K562 (cell line): Measurements from ENCODE around the gene STRN3.

ENCODE experiments used
- ADNP ChIP-seq: fragments of 200-800 bp; sonication (Bioruptor generic); IDR thresholded peaks from 2 replicates; pipeline ENCODE4 v1.6.1; 2016; ENCODE audit warnings: missing genetic modification characterization, missing compliant biosample characterization
- ATF3 ChIP-seq, 2 experiments: fragments of 450-650 bp in 1 of 2; sonication (generic) in 1 of 2; formaldehyde crosslinking in 1 of 2; IDR thresholded peaks in 1 of 2; conservative IDR thresholded peaks in 1 of 2; 2 replicates each; pipeline versions ENCODE4 v1.6.1 to v1.8.1; 2016 to 2023; ENCODE audit warnings: mild to moderate bottlenecking in 2 of 2, moderate library complexity in 2 of 2, inconsistent platforms in 1 of 2, missing genetic modification reagents in 1 of 2
- CBFB ChIP-seq: sonication (generic); formaldehyde crosslinking; IDR thresholded peaks from 2 replicates; pipeline ENCODE4 v1.4.0; 2020; ENCODE audit warnings: mild to moderate bottlenecking, missing genetic modification reagents
- CTCF ChIP-seq, 3 experiments: IDR thresholded peaks in 2 of 3; conservative IDR thresholded peaks in 1 of 3; 2 replicates each; pipeline ENCODE4 v1.5.1; 2011 to 2012; ENCODE audit warnings: low read length in 3 of 3, mild to moderate bottlenecking in 3 of 3, control low read depth in 2 of 3, improper control_type of control experiment in 1 of 3, inconsistent platforms in 1 of 3, low read depth in 1 of 3, mixed read lengths in 1 of 3, moderate library complexity in 1 of 3; ENCODE audit not compliant: insufficient read depth in 2 of 3
- ESRRA ChIP-seq: fragments of 450-650 bp; IDR thresholded peaks from 2 replicates; pipeline ENCODE4 v1.6.1; 2014; ENCODE audit warnings: low read depth, mild to moderate bottlenecking, moderate library complexity, borderline replicate concordance
- HDAC3 ChIP-seq: fragments of 450-650 bp; IDR thresholded peaks from 2 replicates; pipeline ENCODE4 v1.6.1; 2018; ENCODE audit warnings: borderline replicate concordance, mild to moderate bottlenecking, moderate library complexity; ENCODE audit not compliant: partially characterized antibody
- MYC ChIP-seq, 2 experiments: fragments of 250-450 bp in 1 of 2; sonication (Bioruptor Pico) in 1 of 2; IDR thresholded peaks; 2 replicates each; pipeline versions ENCODE4 v1.5.1 to v1.6.1; 2012 to 2021; ENCODE audit warnings: low read depth in 2 of 2, borderline replicate concordance in 1 of 2, improper control_type of control experiment in 1 of 2, low read length in 1 of 2, mild to moderate bottlenecking in 1 of 2, moderate library complexity in 1 of 2
- POLR2AphosphoS5 ChIP-seq: IDR thresholded peaks from 2 replicates; pipeline ENCODE4 v1.6.1; 2011; ENCODE audit warnings: mild to moderate bottlenecking, low read depth, low read length, moderate library complexity; ENCODE audit not compliant: control insufficient read depth, insufficient read depth
- SMAD2 ChIP-seq: fragments of 150-350 bp; IDR thresholded peaks from 2 replicates; pipeline ENCODE4 v1.6.1; 2014; ENCODE audit warnings: low read depth, mild to moderate bottlenecking, low read length
- TAL1 ChIP-seq: fragments of 450-650 bp; IDR thresholded peaks from 2 replicates; pipeline ENCODE4 v1.6.1; 2016; ENCODE audit warnings: mild to moderate bottlenecking
- TSHZ1 ChIP-seq: fragments of 250-450 bp; sonication (Bioruptor Pico); IDR thresholded peaks from 2 replicates; pipeline ENCODE4 v1.4.0; 2020; ENCODE audit warnings: mild to moderate bottlenecking, moderate library complexity
- ZNF696 ChIP-seq: fragments of 250-450 bp; sonication (Bioruptor Pico); conservative IDR thresholded peaks from 2 replicates; pipeline ENCODE4 v1.4.0; 2020; ENCODE audit warnings: mild to moderate bottlenecking, moderate library complexity

DNA sequence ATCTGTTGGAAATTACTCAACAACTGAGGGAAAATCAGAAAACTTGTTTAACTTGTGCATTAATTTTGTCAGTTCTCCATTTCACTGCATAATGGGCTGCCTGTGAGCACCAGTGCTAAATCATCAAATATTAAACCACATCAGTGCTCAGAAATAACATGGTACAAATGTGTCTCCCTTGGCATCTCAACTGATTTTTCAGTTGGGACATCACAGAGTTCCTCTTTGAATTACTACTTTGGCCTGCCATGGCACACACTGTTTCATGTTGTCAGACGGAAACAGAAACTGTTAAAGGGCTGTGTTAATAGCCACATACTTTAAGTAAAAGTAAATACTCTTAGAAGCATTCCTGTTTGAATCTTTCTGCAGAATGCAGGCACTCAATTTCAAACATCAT, 42.1 kb upstream of the STRN3 start:
- no peak for TF ChIP-seq TAL1
- TF ChIP-seq HDAC3, result no peak
- no peak for TF ChIP-seq SMAD2
- TF ChIP-seq ATF3 (IDR thresholded peaks at IDR 0.05), result no peak
- no peak for TF ChIP-seq ATF3 (CRISPR knock-in tag; conservative IDR thresholded peaks at IDR 0.05)
- no peak for TF ChIP-seq CTCF (IDR thresholded peaks at IDR 0.05 in 2 of 3, conservative IDR thresholded peaks at IDR 0.05 in 1 of 3; ENCODE audit: insufficient read depth in 2 of 3, low read depth in 1 of 3, low read length in 3 of 3)
- no peak for TF ChIP-seq POLR2AphosphoS5
- no peak for TF ChIP-seq ZNF696
- no peak for TF ChIP-seq ESRRA
- no peak for TF ChIP-seq MYC (IDR thresholded peaks at IDR 0.05; ENCODE audit: low read depth, low read length)
- TF ChIP-seq MYC (CRISPR knock-in tag; IDR thresholded peaks at IDR 0.05; ENCODE audit: borderline replicate concordance, low read depth), result no peak
- no peak for TF ChIP-seq ADNP (tag)
- no peak for TF ChIP-seq TSHZ1 (CRISPR knock-in tag)
- no peak for TF ChIP-seq CBFB (CRISPR knock-in tag)
